MM.1S (cell line): ENCODE measurements around the gene CEP290.
"Not testable (repeated sequence)": the region's sequence is repeated elsewhere in the genome, so short reads cannot be mapped to it uniquely, and the experiment has no call there.

Experiments used
- DNase-seq: peaks from one replicate; pipeline ENCODE4 v3.0.0-alpha.2; 2015
- H2AFZ ChIP-seq: fragments of 300-600 bp; sonication (generic); 2 replicates; pipeline ENCODE4 v1.6.0; 2016; ENCODE audit warnings: antibody characterized with exemption, low read length
- H3F3A ChIP-seq: fragments of 300-600 bp; sonication (generic); 2 replicates; pipeline ENCODE4 v1.6.1; 2016; ENCODE audit warnings: mild to moderate bottlenecking, antibody characterized with exemption, low read length, moderate library complexity, mixed read lengths; ENCODE audit not compliant: insufficient read depth
- H3K27ac ChIP-seq: fragments of 300-600 bp; sonication (generic); 2 replicates; pipeline ENCODE4 v1.5.1; 2016; ENCODE audit warnings: mild to moderate bottlenecking, low read length
- H3K27me3 ChIP-seq: fragments of 300-600 bp; sonication (generic); replicated peaks from 2 replicates; pipeline ENCODE4 v1.6.0; 2016; ENCODE audit warnings: low read length; ENCODE audit not compliant: insufficient read depth
- H3K36me3 ChIP-seq: fragments of 300-600 bp; sonication (generic); replicated peaks from 2 replicates; pipeline ENCODE4 v1.6.1; 2016; ENCODE audit warnings: mild to moderate bottlenecking, low read length, mixed read lengths; ENCODE audit not compliant: insufficient read depth
- H3K4me1 ChIP-seq: fragments of 300-600 bp; sonication (generic); 2 replicates; pipeline ENCODE4 v1.6.1; 2016; ENCODE audit warnings: low read length, mixed read lengths
- H3K4me2 ChIP-seq: fragments of 300-600 bp; sonication (generic); 2 replicates; pipeline ENCODE4 v1.6.0; 2016; ENCODE audit warnings: low read depth, low read length
- H3K4me3 ChIP-seq: fragments of 300-600 bp; sonication (generic); 2 replicates; pipeline ENCODE4 v1.5.1; 2016; ENCODE audit warnings: low read length, mixed read lengths
- H3K79me2 ChIP-seq: fragments of 300-600 bp; sonication (generic); 2 replicates; pipeline ENCODE4 v1.6.1; 2016; ENCODE audit warnings: mixed run types, low read length, mixed read lengths
- H3K9ac ChIP-seq: fragments of 300-600 bp; sonication (generic); 2 replicates; pipeline ENCODE4 v1.6.1; 2016; ENCODE audit warnings: low read length, mixed read lengths
- H3K9me2 ChIP-seq: fragments of 300-600 bp; sonication (generic); replicated peaks from 2 replicates; pipeline ENCODE4 v1.6.1; 2016; ENCODE audit warnings: mild to moderate bottlenecking, low read length, mixed read lengths; ENCODE audit not compliant: insufficient read depth
- H3K9me3 ChIP-seq: fragments of 300-600 bp; sonication (generic); replicated peaks from 2 replicates; pipeline ENCODE4 v1.6.1; 2016; ENCODE audit warnings: mild to moderate bottlenecking, low read length, mixed read lengths; ENCODE audit not compliant: insufficient read depth
- H4K20me1 ChIP-seq: fragments of 300-600 bp; sonication (generic); 2 replicates; pipeline ENCODE4 v1.6.1; 2016; ENCODE audit warnings: mild to moderate bottlenecking, low read length, moderate library complexity, mixed read lengths; ENCODE audit not compliant: insufficient read depth
- CTCF ChIP-seq: fragments of 300-600 bp; sonication (generic); IDR thresholded peaks from 2 replicates; pipeline ENCODE4 v1.5.1; 2016; ENCODE audit warnings: antibody characterized with exemption, low read length, mixed read lengths
- EZH2 ChIP-seq: fragments of 300-600 bp; sonication (generic); optimal IDR thresholded peaks from 2 replicates; pipeline ENCODE3; 2017; ENCODE audit warnings: low read depth, mild to moderate bottlenecking, antibody characterized with exemption, low read length, mixed read lengths
- EZH2phosphoT487 ChIP-seq: fragments of 300-600 bp; sonication (generic); IDR thresholded peaks from 2 replicates; pipeline ENCODE4 v1.6.1; 2018; ENCODE audit warnings: antibody characterized with exemption, low read length

CEP290 gene

GRCh38 chr12:88141425-88141773 lies 489 bp downstream of the CEP290 start:
- no peak for DNase-seq
- H3K9me2 ChIP-seq, result no peaks in the 10 kb centered on the region
- H3K79me2 ChIP-seq, result peaks cover 39% of the 10 kb centered on the region
- H3K4me3 ChIP-seq, result peak overlapping the region; percentile 91
- peaks cover 7% of the 10 kb centered on the region; the same call in 1 of the 2 replicates for H3K4me1 ChIP-seq
- peak overlapping the region; percentile 61 for H3K4me2 ChIP-seq
- no peaks in the 10 kb centered on the region for H4K20me1 ChIP-seq
- TF ChIP-seq EZH2 (no peak), CTCF (no peak), EZH2phosphoT487 (no peak)
- H3F3A ChIP-seq, result peaks cover 7% of the 10 kb centered on the region; the same call in 1 of the 2 replicates
- H2AFZ ChIP-seq, result peak overlapping the region; percentile 82
- H3K9me3 ChIP-seq, result no peaks in the 10 kb centered on the region
- H3K36me3 ChIP-seq, result no peaks in the 10 kb centered on the region
- peak overlapping the region; percentile 75; the same call in 1 of the 2 replicates for H3K27ac ChIP-seq
- no peaks in the 10 kb centered on the region for H3K27me3 ChIP-seq
- H3K9ac ChIP-seq, result peak overlapping the region; percentile 83

GRCh38 chr12:88139711-88140110 lies 2.2 kb downstream of the CEP290 start:
- H3K27ac ChIP-seq, H3K9me2 ChIP-seq, H3K4me1 ChIP-seq, H3K4me2 ChIP-seq, H3K9me3 ChIP-seq, H2AFZ ChIP-seq, DNase-seq, H3K4me3 ChIP-seq, H3K36me3 ChIP-seq, H3K9ac ChIP-seq, H4K20me1 ChIP-seq, H3K27me3 ChIP-seq, H3F3A ChIP-seq: not testable (repeated sequence)
- peaks cover 25% of the 10 kb centered on the region for H3K79me2 ChIP-seq

GRCh38 chr12:88133181-88133580 lies 8.7 kb downstream of the CEP290 start:
- H3K4me3 ChIP-seq, DNase-seq, H3K36me3 ChIP-seq, H3K27ac ChIP-seq, H3K27me3 ChIP-seq, H4K20me1 ChIP-seq, H3F3A ChIP-seq, H3K9me2 ChIP-seq, H3K79me2 ChIP-seq, H3K4me2 ChIP-seq, H3K4me1 ChIP-seq, H3K9me3 ChIP-seq, H3K9ac ChIP-seq, H2AFZ ChIP-seq: not testable (repeated sequence)

GRCh38 chr12:88132392-88132791 lies 9.5 kb downstream of the CEP290 start:
- Histone ChIP-seq H3K9ac (no peak overlapping the region), H3K9me3 (no peaks in the 10 kb centered on the region), H3F3A (no peaks in the 10 kb centered on the region), H3K4me1 (0 out of 2 replicates have a peak, but pooled peaks cover 5% of the 10 kb centered on the region), H3K4me2 (no peak overlapping the region), H3K36me3 (no peaks in the 10 kb centered on the region; the same call in 1 of the 2 replicates), H3K79me2 (no peaks in the 10 kb centered on the region), H4K20me1 (no peaks in the 10 kb centered on the region), H3K4me3 (no peak overlapping the region), H2AFZ (no peak overlapping the region), H3K27ac (no peak overlapping the region), H3K27me3 (no peaks in the 10 kb centered on the region), H3K9me2 (no peaks in the 10 kb centered on the region)
- peak; percentile 10 for DNase-seq
- no peak for TF ChIP-seq EZH2phosphoT487
- TF ChIP-seq EZH2, result no peak
- no peak for TF ChIP-seq CTCF
